ENCODE data around the gene SYTL3.
A peak's percentile ranks its signal among the peaks of the same experiment; 100 is the strongest.

DNA sequence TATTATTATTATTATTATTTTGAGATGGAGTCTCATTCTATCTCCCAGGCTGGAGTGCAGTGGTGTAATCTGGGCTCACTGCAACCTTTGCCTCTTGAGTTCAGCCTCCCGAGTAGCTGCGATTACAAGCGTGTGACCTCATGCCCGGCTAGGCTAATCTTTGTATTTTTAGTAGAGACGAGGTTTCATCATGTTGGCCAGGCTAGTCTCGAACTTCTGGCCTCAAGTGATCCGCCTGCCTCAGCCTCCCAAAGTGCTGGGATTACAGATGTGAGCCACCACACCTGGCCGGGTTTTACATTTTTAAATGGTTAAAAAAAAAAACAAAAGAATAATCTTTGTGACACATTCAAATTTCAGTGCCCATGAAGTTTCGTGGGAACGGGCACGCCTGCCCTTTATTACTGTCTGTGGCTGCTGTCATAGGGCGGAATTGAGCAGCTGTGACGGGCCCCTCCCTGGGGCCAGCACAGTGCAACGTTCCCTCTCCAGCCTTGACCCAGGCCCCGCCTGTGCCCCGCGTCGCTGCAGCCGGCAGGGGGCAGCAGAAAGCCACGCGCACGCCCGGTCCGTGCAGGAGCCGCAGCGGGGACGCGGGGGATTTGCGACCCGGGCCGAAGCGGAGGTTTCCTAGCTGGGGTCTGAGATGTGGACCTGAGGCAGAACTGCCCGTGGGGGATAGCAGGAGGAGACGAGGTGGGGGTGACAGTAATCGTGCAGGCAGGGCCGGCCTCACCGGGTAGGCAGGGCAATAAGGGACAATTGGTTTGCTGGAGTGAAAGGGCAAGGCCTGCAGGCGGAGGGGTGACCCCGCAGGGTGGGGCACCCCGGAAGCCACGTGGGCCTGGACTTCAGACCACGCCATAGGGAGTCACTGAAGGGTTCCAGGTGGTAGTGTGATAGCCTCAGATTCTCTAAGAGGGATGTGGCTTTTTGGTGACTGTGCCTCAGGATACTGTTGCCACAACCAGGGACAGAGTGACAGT lies 54.3 kb downstream of the SYTL3 start:
- TF ChIP-seq POLR2A (IDR thresholded peaks at IDR 0.05), result no peak
- TF ChIP-seq, protein P1, sequence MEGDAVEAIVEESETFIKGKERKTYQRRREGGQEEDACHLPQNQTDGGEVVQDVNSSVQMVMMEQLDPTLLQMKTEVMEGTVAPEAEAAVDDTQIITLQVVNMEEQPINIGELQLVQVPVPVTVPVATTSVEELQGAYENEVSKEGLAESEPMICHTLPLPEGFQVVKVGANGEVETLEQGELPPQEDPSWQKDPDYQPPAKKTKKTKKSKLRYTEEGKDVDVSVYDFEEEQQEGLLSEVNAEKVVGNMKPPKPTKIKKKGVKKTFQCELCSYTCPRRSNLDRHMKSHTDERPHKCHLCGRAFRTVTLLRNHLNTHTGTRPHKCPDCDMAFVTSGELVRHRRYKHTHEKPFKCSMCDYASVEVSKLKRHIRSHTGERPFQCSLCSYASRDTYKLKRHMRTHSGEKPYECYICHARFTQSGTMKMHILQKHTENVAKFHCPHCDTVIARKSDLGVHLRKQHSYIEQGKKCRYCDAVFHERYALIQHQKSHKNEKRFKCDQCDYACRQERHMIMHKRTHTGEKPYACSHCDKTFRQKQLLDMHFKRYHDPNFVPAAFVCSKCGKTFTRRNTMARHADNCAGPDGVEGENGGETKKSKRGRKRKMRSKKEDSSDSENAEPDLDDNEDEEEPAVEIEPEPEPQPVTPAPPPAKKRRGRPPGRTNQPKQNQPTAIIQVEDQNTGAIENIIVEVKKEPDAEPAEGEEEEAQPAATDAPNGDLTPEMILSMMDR (IDR thresholded peaks at IDR 0.05), result peak; percentile 97 to 99 (median 98)

Measured in prostate gland (tissue), 2 donors.